ACC112 (cell line): ENCODE data around the gene EWSR1.
"Not testable (repeated sequence)": the region's sequence is repeated elsewhere in the genome, so short reads cannot be mapped to it uniquely, and the experiment has no call there.

Source experiments
- H2AFZ ChIP-seq: fragments of 200-600 bp; sonication (generic); one replicate; pipeline ENCODE4 v1.6.0; 2017; ENCODE audit warnings: antibody characterized with exemption, low read length; ENCODE audit not compliant: unreplicated experiment
- H3K27ac ChIP-seq: fragments of 200-600 bp; sonication (generic); 2 replicates; pipeline ENCODE4 v1.5.1; 2014; ENCODE audit warnings: low read depth, mild to moderate bottlenecking, antibody characterized with exemption, low read length, moderate library complexity
- H3K27me3 ChIP-seq: fragments of 200-600 bp; sonication (generic); 2 replicates; pipeline ENCODE4 v1.6.1; 2014; ENCODE audit warnings: mild to moderate bottlenecking, antibody characterized with exemption, low read length, moderate library complexity, mixed read lengths; ENCODE audit not compliant: insufficient read depth
- H3K36me3 ChIP-seq: fragments of 200-600 bp; sonication (generic); 2 replicates; pipeline ENCODE4 v1.6.1; 2016; ENCODE audit warnings: mild to moderate bottlenecking, antibody characterized with exemption, low read length, moderate library complexity, mixed read lengths; ENCODE audit not compliant: insufficient read depth
- H3K4me1 ChIP-seq: fragments of 200-600 bp; sonication (generic); one replicate; pipeline ENCODE4 v1.6.1; 2016; ENCODE audit warnings: low read length, mixed read lengths; ENCODE audit not compliant: insufficient read depth, unreplicated experiment, control insufficient read depth
- H3K4me3 ChIP-seq: fragments of 200-600 bp; sonication (generic); 2 replicates; pipeline ENCODE4 v1.5.1; 2014; ENCODE audit warnings: mild to moderate bottlenecking, low read depth, low read length
- H3K79me2 ChIP-seq: fragments of 200-600 bp; sonication (generic); one replicate; pipeline ENCODE4 v1.6.0; 2016; ENCODE audit warnings: low read length; ENCODE audit not compliant: control insufficient read depth, unreplicated experiment, insufficient read depth

The EWSR1 gene

GRCh38 chr22:29267858-29268510, at the start of gene EWSR1, which contains the start of gene RHBDD3:
Gene EWSR1 (plus strand): TSS chr22:29268268. CDS start chr22:29268337, 69 bp downstream.
Gene RHBDD3 (minus strand): TSS chr22:29267981. CDS start chr22:29265626, 2,355 bp downstream.
- Histone ChIP-seq H3K27ac (peak within 1 kb of the TSS; percentile 95), H3K27me3 (no peaks in the 10 kb centered on the region), H3K36me3 (peaks cover 13% of the 10 kb centered on the region), H2AFZ (peak within 1 kb of the TSS; percentile 80), H3K4me1 (peaks cover 29% of the 10 kb centered on the region), H3K4me3 (peak within 1 kb of the TSS; percentile 88), H3K79me2 (peaks cover 63% of the 10 kb centered on the region)

- no peak overlapping the region for H2AFZ ChIP-seq
- H3K36me3 ChIP-seq: no peaks in the 10 kb centered on the region
- no peak overlapping the region for H3K27ac ChIP-seq
- H3K27me3 ChIP-seq: no peaks in the 10 kb centered on the region
- H3K4me3 ChIP-seq: no peak overlapping the region
- H3K79me2 ChIP-seq: no peaks in the 10 kb centered on the region
- H3K4me1 ChIP-seq: no peaks in the 10 kb centered on the region
Observed at GRCh38 chr22:29218758-29219408, 49.2 kb upstream of the EWSR1 start.

- H3K79me2 ChIP-seq, H3K4me1 ChIP-seq, H3K4me3 ChIP-seq, H3K27me3 ChIP-seq, H3K36me3 ChIP-seq, H2AFZ ChIP-seq, H3K27ac ChIP-seq: not testable (repeated sequence)
Observed at GRCh38 chr22:29219409-29219782, 48.7 kb upstream of the EWSR1 start.

- no peaks in the 10 kb centered on the region for H3K36me3 ChIP-seq
- no peak overlapping the region for H3K27ac ChIP-seq
- H3K4me3 ChIP-seq: no peak overlapping the region
- H3K79me2 ChIP-seq: no peaks in the 10 kb centered on the region
- no peak overlapping the region for H2AFZ ChIP-seq
- no peaks in the 10 kb centered on the region for H3K4me1 ChIP-seq
- H3K27me3 ChIP-seq: no peaks in the 10 kb centered on the region
Observed at GRCh38 chr22:29219881-29220670, 48.0 kb upstream of the EWSR1 start.

- Histone ChIP-seq H3K4me3 (no peak overlapping the region), H3K27ac (no peak overlapping the region), H3K4me1 (peaks cover 6% of the 10 kb centered on the region), H3K79me2 (no peaks in the 10 kb centered on the region), H3K36me3 (no peaks in the 10 kb centered on the region), H2AFZ (no peak overlapping the region), H3K27me3 (no peaks in the 10 kb centered on the region)
Observed at GRCh38 chr22:29224121-29224858, 43.8 kb upstream of the EWSR1 start.

- H2AFZ ChIP-seq: no peak overlapping the region
- no peak overlapping the region for H3K4me3 ChIP-seq
Observed at GRCh38 chr22:29224859-29225410, 43.1 kb upstream of the EWSR1 start.

GRCh38 chr22:29225422-29226090, 42.5 kb upstream of the EWSR1 start:
- H3K79me2 ChIP-seq: no peaks in the 10 kb centered on the region
- H2AFZ ChIP-seq: no peak overlapping the region
- peaks cover 6% of the 10 kb centered on the region for H3K4me1 ChIP-seq
- no peak overlapping the region for H3K4me3 ChIP-seq
- H3K36me3 ChIP-seq: no peaks in the 10 kb centered on the region
- no peak overlapping the region for H3K27ac ChIP-seq
- H3K27me3 ChIP-seq: no peaks in the 10 kb centered on the region

More at GRCh38 chr22:29224859-29225410, 43.1 kb upstream of the EWSR1 start:
- Histone ChIP-seq H3K4me1 (peaks cover 6% of the 10 kb centered on the region), H3K36me3 (no peaks in the 10 kb centered on the region), H3K27ac (no peak overlapping the region), H3K79me2 (no peaks in the 10 kb centered on the region), H3K27me3 (no peaks in the 10 kb centered on the region)

GRCh38 chr22:29226351-29226981, 41.6 kb upstream of the EWSR1 start:
- Histone ChIP-seq H3K27ac (no peak overlapping the region), H3K4me1 (peaks cover 6% of the 10 kb centered on the region), H3K4me3 (no peak overlapping the region), H3K36me3 (no peaks in the 10 kb centered on the region), H3K79me2 (no peaks in the 10 kb centered on the region), H2AFZ (no peak overlapping the region), H3K27me3 (no peaks in the 10 kb centered on the region)

GRCh38 chr22:29230972-29231875, 36.8 kb upstream of the EWSR1 start:
- no peak overlapping the region for H3K27ac ChIP-seq

More at GRCh38 chr22:29230972-29231875, 36.8 kb upstream of the EWSR1 start:
- H3K4me1 ChIP-seq: no peaks in the 10 kb centered on the region
- H2AFZ ChIP-seq: no peak overlapping the region
- H3K36me3 ChIP-seq: no peaks in the 10 kb centered on the region
- no peak overlapping the region for H3K4me3 ChIP-seq
- no peaks in the 10 kb centered on the region for H3K79me2 ChIP-seq
- no peaks in the 10 kb centered on the region for H3K27me3 ChIP-seq
